Activated T-helper 1 cell treated with anti-CD3 and anti-CD28 coated beads, Interleukin-2, amount 50 U/mL, for 16 hours (primary cell): Measurements from ENCODE around the gene HDAC1.
"Not testable (repeated sequence)": the region's sequence is repeated elsewhere in the genome, so short reads cannot be mapped to it uniquely, and the experiment has no call there.

Experiments
- DNase-seq, 2 donors: peaks; one replicate each; pipeline ENCODE4 v3.0.0-alpha.2; 2020; ENCODE audit warnings: low read depth in 1 of 2, low spot score in 1 of 2

Gene HDAC1

DNA sequence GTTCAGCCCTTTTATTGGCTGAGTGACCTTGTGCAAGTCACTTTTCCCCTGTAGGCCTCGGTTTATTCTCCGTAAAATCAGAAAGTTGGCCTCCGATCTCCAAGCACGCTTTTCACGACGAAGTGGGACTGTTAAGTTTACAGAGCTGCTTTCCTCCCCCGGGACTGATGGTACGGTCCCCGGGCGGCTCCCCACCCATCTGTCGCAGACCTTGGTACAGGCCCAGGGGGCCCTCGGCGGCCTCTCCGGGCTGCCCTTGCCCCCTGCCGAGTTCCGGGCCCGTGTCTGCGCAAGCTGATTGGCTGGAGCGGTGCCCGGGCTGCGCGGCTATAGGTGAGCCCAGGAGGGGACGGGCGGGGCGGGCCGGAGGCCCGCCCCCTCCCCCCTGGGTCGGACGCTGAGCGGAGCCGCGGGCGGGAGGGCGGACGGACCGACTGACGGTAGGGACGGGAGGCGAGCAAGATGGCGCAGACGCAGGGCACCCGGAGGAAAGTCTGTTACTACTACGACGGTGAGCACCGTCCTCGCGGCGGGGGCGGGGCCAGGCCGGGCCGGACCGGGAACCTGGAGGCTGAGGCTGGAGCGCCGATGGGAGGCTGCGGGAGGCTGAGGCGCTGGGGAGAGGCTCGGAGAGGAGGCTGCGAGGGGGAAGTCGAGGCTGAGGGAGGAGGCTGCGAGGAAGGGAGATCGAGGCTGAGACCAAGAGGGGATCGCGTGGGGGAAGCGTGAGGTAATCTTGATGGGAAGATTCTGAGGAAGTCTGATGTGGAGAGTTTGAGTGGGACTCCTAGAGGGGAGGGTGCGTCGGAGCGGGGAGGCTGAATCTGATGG is at the start of gene HDAC1:
Gene HDAC1, plus strand, starts transcription at position 376 of the 831 bp plus-strand sequence. Its CDS starts 87 bp downstream, at position 463.
- peak; percentile 92 to 97 for DNase-seq

DNA sequence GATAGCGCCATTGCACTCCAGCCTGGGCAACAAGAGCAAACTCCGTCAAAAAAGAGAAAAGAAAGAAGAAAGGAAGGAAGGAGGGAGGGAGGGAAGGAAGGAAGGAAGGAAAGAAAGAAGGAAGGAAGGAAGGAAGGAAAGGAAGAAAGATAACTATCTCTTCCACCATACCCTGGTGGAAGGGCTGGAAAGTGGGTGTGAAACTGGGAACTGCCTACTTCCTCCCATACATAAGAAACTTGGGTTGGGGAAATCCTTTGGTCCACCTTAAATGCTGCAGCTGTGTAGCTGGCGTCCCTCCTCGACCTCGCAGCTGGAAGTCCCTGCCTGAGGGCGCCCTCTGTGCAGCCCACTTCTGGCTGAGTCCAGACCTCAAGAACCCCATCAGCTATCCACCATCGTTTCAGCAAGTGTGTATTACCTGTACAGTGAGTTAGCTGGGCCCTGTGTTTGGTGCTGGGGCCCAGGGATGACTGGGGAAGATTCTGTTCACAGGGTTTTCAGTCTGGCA is 49.5 kb upstream of the HDAC1 start:
- DNase-seq = no peak

DNA sequence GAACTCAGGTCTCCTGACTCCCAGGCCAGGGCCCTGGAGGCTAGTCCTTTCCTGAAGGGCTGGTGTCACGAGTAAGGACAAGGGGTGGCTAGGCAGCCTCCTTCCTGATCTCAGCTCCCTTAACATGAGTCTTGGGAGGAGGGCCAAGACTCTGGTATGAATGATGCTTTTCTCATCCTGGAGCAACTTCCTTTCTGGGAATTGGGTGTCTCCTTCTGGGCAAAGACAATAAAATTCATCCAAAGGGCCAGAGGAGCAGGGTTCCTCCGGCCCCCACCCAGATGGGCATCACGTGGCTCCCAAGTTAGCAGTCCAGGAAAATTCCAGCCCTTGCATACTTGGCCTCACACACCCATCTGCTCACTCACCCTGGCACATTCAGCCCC is 45.0 kb upstream of the HDAC1 start, which contains the start of gene FAM167B:
Gene FAM167B, plus strand, starts transcription at position 335 of the 386 bp plus-strand sequence. CDS start 200 bp downstream, outside the sequence.
- DNase-seq = no peak

DNA sequence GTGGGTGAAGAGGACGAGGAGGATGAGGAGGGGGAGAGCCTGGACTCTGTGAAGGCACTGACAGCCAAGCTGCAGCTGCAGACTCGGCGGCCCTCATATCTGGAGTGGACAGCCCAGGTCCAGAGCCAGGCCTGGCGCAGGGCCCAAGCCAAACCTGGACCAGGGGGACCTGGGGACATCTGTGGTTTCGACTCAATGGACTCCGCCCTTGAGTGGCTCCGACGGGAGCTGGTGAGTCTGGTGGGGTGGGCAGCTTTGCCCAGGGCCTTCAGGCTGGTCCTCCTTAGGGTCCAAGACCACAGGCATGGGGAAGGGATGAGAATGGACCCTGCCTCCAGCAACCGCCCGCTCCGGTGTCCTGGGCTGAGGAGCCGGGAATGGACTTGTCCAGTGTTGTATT is 44.4 kb upstream of the HDAC1 start:
- DNase-seq = no peak

DNA sequence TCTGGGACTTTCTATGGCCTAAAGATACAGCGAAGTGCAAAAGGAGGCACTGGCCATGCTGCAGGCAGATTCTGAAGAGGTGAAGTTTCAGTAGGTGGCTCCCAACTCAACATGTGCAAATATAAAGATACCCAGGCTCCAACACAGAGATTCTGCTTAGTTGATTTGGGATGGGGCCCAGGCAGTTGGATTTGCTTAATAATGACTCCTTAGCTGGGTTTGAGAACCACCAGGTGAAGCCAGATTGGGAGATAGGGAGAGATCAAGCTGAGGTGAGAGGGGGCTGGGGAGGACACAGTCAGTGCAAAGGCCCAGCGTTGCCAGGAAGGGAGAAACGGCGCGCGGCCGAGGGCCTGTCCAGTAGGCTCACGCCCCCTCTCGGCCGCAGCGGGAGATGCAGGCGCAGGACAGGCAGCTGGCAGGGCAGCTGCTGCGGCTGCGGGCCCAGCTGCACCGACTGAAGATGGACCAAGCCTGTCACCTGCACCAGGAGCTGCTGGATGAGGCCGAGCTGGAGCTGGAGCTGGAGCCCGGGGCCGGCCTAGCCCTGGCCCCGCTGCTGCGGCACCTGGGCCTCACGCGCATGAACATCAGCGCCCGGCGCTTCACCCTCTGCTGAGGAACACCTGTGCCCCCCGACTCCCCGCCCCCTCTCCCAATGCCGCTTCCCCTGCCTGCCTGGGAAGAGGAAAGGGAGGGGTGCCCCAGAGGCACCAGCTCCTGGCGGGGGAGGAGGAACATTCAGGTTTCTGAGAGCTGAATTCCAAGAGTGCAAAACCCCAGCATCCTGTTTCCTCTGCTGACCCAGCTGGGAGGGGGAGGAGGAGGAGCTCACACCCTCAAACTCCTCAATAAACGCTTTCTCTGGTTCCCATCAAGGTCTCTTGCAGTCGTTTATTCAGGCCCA is 43.6 kb upstream of the HDAC1 start:
- DNase-seq = peak; percentile 57 to 65

DNA sequence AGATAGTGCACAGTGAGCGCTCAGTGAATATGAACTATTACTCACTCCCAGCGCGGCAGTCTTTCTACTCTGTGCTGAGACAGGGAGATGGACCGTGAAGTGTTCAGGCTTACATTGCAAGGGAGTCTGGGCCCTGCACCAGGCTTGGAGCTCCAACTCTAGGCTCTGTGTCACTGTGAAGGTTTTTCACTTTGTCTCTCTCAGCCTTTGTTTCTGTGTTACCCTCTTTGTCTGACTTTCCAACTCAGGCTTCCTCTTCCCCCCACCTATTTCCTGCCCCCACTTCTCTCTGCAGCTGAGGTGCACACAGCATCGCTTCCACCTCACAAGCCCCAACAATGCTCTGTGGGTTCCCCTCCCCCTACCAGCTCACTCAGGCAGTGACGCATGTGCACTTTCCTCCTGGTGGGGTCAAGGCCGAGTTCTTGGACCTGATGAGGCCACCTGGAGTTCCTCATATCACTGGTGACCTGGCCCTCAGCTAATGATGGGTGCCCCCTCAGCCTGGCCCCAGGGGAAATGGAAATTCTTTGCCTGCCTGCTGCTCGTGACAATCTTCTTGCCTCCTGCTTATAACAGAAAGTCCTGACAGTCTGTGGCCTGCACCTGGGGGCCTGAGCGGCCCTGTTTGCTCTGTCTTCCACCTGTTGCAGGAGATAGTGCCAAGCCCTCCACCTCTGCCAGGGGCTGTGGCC is 41.9 kb upstream of the HDAC1 start:
- DNase-seq = peak; percentile 65 to 67

DNA sequence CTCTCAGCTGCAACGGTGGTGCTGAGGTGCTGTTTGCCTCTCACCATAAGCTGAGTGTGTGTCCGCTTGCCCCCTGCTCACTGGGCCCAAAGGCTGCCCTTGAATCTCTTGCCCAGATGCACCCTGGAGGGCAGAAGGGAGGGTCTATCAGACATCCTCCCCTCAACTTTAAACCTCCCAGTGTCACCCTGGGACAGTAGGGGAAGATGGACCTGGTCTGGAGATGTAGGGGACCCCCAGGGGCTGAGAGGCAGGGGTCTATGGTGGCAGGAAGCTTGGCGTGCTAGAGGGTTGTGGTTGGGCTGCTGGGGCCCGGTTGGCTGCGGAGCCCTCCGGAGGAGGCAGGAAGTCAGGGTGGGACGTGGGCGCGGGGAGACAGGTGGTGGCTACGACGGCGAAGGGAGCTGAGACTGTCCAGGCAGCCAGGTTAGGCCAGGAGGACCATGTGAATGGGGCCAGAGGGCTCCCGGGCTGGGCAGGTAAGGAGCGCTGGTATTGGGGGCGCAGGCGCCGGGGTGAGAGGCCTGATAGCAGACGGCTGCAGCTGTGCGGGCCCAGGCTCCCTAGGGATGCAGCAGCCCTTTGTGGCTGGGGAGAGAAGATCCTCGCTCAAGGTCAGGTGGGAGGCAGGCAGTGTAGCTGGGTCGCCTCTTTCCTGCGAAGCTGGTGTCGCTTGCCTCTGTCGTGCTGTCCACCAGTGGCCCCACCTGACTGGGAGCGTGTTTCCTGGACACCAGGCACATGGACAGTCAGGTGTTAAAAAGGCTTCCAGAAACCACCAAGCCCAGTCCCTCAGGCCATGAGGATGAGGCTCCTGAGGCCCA is 40.8 kb upstream of the HDAC1 start, which contains the start of gene LCK:
Gene LCK, plus strand, starts transcription at position 373 of the 824 bp plus-strand sequence. CDS start 23,065 bp downstream, outside the sequence.
- DNase-seq = peak; percentile 41 to 43

DNA sequence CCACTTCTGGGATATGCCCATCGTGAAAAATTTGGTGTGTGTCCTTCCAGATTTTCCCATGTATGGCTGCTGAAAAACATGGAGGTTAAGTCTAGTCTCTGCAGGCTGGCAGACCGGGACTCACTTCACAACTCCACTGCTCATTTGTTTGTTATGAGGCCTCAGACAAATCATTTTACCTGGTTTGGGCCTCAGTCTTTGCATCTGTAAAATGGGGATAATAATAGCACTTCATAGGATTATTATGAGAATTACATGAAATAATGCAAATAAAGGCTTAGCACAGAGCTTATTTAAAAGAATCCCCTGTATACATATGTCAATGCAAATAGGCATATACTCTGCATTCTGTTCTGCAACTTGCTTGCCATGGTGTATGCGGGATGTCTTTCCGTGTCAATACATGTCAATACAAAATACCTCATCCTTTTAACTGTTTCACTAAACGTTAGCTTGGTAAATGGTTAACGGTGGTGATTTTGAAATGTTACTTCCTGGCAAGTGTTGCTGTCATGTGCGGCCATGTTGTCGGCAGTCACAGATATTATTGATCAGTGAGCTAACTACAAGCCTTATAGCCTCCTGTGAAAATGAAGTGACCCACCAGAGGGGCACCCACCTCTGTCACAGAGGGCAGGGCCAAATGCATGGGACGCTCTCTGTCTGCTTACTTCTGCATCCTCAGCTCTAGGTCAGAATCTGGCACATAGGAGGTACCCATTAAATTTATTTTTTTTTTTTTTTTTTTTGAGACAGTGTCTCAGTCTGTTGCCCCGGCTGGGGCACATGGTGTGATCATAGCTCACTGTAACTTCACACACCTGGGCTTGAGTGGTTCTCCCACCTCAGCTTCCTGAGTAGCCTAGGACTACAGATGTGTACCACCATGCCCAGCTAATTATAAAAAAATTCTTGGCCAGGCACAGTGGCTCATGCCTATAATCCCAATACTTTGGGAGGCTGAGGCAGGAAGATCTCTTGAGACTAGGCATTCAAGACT is 36.5 kb upstream of the HDAC1 start:
- DNase-seq = no peak

DNA sequence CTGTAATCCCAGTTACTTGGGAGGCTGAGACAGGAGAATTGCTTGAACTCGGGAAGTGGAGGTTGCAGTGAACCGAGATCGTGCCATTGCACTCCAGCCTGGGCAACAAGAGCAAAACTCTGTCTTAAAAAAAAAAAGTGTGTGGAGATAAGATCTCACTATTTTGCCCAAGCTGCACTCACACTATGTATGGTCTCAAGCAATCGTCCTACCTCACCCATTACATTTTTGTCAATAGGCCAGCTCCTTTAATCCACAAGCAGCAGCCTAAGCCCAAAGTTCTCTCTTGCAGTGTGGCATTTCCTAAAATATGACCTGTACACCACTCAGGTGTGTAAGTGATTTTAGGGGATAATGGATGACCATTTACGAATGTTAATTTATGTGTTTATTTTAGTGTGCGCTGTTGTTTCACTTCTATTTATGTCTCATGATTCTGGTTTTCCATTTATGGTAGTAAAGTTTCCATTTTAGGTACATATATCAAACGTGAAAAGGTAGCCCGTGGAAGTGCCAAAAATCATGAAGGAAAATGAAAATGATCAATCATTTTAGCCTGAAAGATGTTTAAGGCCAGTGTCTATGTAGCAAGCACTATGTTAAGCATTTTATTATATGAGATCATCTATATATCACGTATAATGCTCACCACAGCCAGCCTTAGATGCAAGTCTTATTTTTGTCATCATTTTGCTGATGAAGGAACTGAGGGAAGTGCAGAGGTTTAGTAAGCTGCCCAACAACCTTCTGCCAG is 35.2 kb upstream of the HDAC1 start:
- DNase-seq = no peak

DNA sequence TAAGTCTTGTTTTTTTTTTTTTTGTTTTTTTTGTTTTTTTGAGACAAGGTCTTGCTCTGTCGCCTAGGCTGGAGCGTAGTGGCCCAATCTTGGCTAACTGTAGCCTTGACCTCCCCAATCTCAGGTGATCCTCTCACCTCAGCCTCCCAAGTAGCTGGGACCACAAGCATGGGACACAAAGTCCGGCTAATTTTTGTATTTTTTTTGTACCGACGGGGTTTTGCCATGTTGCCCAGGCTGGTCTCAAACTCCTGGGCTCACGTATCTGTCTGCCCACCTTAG is 34.7 kb upstream of the HDAC1 start:
- no peak for DNase-seq

DNA sequence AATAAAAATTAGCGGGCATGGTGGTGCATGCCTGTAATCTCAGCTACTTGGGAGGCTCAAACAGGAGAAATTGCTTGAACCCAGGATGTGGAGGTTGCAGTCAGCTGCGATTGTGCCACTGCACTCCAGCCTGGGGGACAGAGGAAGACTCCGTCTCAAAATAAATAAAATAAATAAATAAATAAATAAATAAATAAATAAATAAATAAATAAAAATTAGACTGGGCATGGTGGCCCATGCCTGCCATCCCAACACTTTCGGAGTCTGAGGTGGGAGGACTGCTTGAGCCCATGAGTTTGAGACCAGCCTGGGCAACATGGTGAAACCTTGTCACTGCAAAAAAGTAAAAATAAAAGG is 28.7 kb upstream of the HDAC1 start:
- DNase-seq = not testable (repeated sequence)

DNA sequence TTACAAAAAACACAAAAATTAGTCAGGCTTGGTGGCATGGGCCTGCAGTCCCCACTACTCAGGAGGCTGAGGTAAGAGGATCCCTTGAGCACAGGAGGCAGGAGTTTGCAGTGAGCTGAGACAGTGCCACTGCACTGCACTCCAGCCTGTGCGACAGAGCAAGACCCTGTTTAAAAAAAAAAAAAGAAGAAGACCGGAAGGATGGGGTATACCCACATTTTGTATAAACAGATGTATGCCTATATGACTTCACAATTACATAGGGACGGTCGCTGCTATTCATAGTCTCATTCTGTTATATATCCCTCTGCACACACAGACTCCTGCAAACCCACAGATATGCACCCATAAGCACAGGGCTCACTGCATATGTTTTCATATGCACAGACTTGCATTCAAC is 28.1 kb upstream of the HDAC1 start:
- no peak for DNase-seq

DNA sequence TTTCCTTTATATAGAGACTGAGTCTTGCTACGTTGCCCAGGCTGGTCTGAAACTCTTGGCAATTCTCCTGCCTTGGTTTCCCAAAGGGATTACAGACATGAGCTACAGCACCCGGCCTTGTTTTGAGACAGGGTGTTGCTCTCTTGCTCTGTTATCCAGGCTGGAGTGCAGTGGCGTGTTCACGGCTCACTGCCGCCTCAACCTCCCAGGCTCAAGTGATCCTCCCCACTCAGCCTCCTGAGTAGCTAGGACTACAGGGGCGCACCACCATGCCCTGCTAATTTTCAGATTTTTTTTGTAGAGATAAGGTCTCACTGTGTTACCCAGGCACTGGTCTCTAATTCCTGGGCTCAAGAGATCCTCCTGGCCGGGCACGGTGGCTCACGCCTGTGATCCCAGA is 26.0 kb upstream of the HDAC1 start:
- DNase-seq = no peak

DNA sequence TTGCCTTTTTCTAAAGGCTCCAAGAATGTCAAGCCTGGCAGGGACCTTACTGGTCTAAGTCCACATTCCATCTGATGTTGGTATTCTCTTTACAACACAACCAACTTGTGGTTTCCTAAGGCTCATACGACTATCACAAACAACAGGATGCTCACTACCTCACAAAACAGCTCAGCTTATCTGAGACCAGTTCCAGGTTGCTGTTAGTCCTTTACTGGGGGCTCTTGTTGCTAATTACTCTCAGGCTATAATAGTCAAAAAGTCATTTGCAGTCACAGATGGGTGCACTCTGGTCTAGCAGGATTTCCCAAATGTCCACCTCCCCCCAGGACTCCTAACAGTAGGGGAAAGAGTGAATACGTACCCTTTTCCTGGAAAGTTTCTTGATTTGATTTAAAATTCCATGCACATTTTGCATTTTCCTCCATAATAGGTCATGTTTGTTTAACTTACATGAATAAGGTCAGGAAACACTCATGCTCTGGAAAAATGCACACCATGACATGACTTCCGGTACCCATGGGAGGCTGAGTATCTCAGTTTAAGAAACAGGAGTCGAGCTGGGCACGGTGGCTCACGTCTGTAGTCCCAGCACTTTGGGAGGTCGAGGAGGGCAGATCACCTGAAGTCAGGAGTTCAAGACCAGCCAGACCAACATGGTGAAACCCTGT is 24.8 kb upstream of the HDAC1 start:
- no peak for DNase-seq

DNA sequence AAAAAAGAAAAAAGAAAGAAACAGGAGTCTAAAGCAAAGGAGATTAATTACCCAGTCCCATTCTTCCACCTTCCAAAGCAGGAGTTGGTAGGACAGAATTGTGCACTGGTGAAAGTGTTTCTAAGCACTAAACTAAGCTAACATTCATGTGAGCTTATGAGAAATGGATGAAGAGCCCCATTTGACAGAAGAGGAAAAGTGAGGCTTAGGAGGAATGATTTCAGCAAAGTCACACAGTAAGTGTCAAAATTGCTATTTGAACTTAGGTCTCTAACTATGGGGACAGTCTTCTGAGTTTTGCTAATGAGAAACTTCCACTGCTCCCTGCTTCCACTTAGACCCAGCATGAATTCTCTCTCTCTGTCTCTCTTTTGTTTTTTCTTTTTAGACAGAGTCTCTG is 22.1 kb upstream of the HDAC1 start:
- no peak for DNase-seq

DNA sequence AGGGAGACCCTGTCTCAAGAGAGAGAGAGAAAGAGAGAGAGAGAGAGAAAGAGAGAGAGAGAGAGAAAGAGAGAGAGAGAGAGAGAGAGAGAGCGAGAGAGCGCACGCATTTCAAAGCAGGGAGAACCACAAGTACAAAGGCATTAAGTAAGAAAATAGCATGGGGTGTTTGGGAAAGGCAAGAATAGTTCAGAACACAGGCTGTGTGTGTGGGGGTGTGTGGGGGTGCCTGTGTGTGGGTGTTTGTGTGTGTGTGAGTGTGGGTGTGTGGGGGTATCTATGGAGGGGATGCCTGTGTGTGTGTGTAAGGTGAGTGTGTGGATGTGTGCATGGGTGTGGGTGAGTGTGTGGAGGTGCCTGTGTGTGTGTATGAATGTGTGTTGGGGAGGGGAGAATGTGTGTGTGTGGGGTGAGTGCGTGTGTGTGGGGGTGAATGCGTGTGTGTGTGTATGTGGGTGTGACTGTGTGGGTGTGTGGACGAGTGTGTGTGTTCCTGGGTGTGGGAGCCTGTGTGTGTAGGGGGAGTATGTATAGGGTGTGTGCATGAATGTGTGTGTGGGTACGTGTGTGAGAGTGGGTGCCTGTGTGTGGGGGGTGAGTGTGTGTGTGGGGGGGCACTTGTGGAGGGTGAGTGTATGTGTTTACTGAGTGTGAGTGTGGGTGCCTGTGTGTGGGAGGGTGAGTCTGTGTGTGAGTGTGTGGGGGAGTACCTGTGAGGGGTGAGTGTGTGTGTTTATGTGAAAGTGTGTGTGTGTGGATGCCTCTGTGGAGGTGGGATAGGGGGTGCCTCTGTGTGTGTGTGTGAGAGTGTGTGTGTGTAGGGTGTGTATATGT is 19.1 kb upstream of the HDAC1 start:
- DNase-seq = no peak
